HepG2 (cell line): ENCODE measurements around the gene AFG1L. TPM values are rescaled to one million over a fixed set of nuclear protein-coding genes. Genes with fewer than 3 reads are reported as not detected.

Experiments
- FUBP1 ChIP-seq: sonication (generic); formaldehyde crosslinking; IDR thresholded peaks from 2 replicates; pipeline ENCODE4 v1.5.1; 2020; ENCODE audit warnings: missing genetic modification reagents, mild to moderate bottlenecking, borderline replicate concordance
- NFRKB ChIP-seq: fragments of 450-650 bp; IDR thresholded peaks from 2 replicates; pipeline ENCODE4 v1.6.1; 2017
- PHF5A ChIP-seq: IDR thresholded peaks from one replicate; pipeline ENCODE4 v1.6.1; 2018; ENCODE audit warnings: low read depth, missing genetic modification reagents; ENCODE audit not compliant: unreplicated experiment
- POLR2G ChIP-seq: fragments of 200-400 bp; formaldehyde crosslinking; IDR thresholded peaks from 2 replicates; pipeline ENCODE4 v1.6.1; 2018; ENCODE audit warnings: mild to moderate bottlenecking, low read depth, low read length, moderate library complexity
- RNF2 ChIP-seq: fragments of 450-650 bp; conservative IDR thresholded peaks from 2 replicates; pipeline ENCODE4 v1.6.1; 2016; ENCODE audit warnings: low read depth
- SALL1 ChIP-seq: sonication (generic); formaldehyde crosslinking; IDR thresholded peaks from 2 replicates; pipeline ENCODE4 v1.8.0; 2022; ENCODE audit warnings: mild to moderate bottlenecking, missing genetic modification reagents
- SNAPC2 ChIP-seq: sonication (generic); formaldehyde crosslinking; IDR thresholded peaks from 2 replicates; pipeline ENCODE4 v1.8.1; 2022; ENCODE audit warnings: mild to moderate bottlenecking, missing genetic modification reagents
- SNAPC4 ChIP-seq: sonication (generic); formaldehyde crosslinking; IDR thresholded peaks from 2 replicates; pipeline ENCODE4 v1.4.0; 2020; ENCODE audit warnings: mild to moderate bottlenecking, missing genetic modification reagents
- TBL1XR1 ChIP-seq: fragments of 150-350 bp; IDR thresholded peaks from 2 replicates; pipeline ENCODE4 v1.6.1; 2014; ENCODE audit warnings: borderline replicate concordance, low read length; ENCODE audit not compliant: partially characterized antibody
- ZBTB43 ChIP-seq: sonication (generic); formaldehyde crosslinking; conservative IDR thresholded peaks from 2 replicates; pipeline ENCODE4 v1.4.0; 2020; ENCODE audit warnings: missing genetic modification reagents
- ZNF367 ChIP-seq: sonication (generic); formaldehyde crosslinking; IDR thresholded peaks from 2 replicates; pipeline ENCODE4 v1.4.0; 2020; ENCODE audit warnings: missing genetic modification reagents, borderline replicate concordance
- ZNF556 ChIP-seq: sonication (generic); formaldehyde crosslinking; IDR thresholded peaks from 2 replicates; pipeline ENCODE4 v1.4.0; 2020; ENCODE audit warnings: mild to moderate bottlenecking, missing genetic modification reagents, borderline replicate concordance
- ZNF670 ChIP-seq: sonication (generic); formaldehyde crosslinking; IDR thresholded peaks from 2 replicates; pipeline ENCODE4 v1.8.0; 2022; ENCODE audit warnings: mild to moderate bottlenecking, missing genetic modification reagents, borderline replicate concordance
- ZNF691 ChIP-seq: sonication (generic); formaldehyde crosslinking; IDR thresholded peaks from 2 replicates; pipeline ENCODE4 v1.4.0; 2020; ENCODE audit warnings: missing genetic modification reagents, low read depth, mild to moderate bottlenecking, borderline replicate concordance
- ZNF749 ChIP-seq: sonication (generic); formaldehyde crosslinking; IDR thresholded peaks from 2 replicates; pipeline ENCODE4 v1.8.0; 2022; ENCODE audit warnings: mild to moderate bottlenecking, missing genetic modification reagents, moderate library complexity, borderline replicate concordance
- polyA plus RNA-seq, 8 experiments: library from polyadenylated mRNA; depleted of rRNA in 3 of 8; stranded (reverse) in 7 of 8; unstranded in 1 of 8; fragments of >200 nt; fragmentation: Illumina TruSeq in 4 of 8; extraction: Trizol in 4 of 8; gene quantifications; 2 replicates each; pipeline versions ENCODE4 v1.2.1 to v1.2.3, GENCODE V29; 2011 to 2016; ENCODE audit warnings: low read depth in 4 of 8, missing spikeins in 1 of 8, mixed read lengths in 1 of 8; ENCODE audit not compliant: insufficient read depth in 1 of 8
- total RNA-seq, 5 experiments: library from RNA; depleted of rRNA; stranded (reverse); fragments of >200 nt; fragmentation: Illumina TruSeq; extraction: Trizol; gene quantifications; 2 replicates each; pipeline ENCODE4 v1.2.3, GENCODE V29; 2016; ENCODE audit warnings: low read depth in 1 of 5
- TF ChIP-seq, protein P1 (sequence below): sonication (generic); IDR thresholded peaks from 2 replicates; pipeline ENCODE4 v1.6.1; 2016; ENCODE audit warnings: low read depth, borderline replicate concordance

AFG1L gene
- total and polyA plus RNA-seq, 2 of the 13 experiments (the other 11 are each of a cell fraction or from before 2014, with no cell fraction given) = 3.1 to 14.0 TPM

- TF ChIP-seq FUBP1 = no peak
- TF ChIP-seq SALL1 (CRISPR knock-in tag) = peak; percentile 36
- no peak for TF ChIP-seq SNAPC2 (CRISPR knock-in tag)
- no peak for TF ChIP-seq ZNF670 (CRISPR knock-in tag)
- no peak for TF ChIP-seq ZNF556 (CRISPR knock-in tag)
- TF ChIP-seq, protein P1, sequence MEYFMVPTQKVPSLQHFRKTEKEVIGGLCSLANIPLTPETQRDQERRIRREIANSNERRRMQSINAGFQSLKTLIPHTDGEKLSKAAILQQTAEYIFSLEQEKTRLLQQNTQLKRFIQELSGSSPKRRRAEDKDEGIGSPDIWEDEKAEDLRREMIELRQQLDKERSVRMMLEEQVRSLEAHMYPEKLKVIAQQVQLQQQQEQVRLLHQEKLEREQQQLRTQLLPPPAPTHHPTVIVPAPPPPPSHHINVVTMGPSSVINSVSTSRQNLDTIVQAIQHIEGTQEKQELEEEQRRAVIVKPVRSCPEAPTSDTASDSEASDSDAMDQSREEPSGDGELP = no peak
- TF ChIP-seq PHF5A (CRISPR knock-in tag) = peak; percentile 18
- TF ChIP-seq NFRKB = no peak
- TF ChIP-seq ZNF749 (CRISPR knock-in tag) = 0 out of 2 replicates have a peak, but pooled peaks have one; percentile 12
- TF ChIP-seq TBL1XR1 = no peak
- TF ChIP-seq ZNF691 = 0 out of 2 replicates have a peak, but pooled peaks have one; percentile 22
- no peak for TF ChIP-seq ZNF367 (CRISPR knock-in tag)
- peak; percentile 6; the same call in 1 of the 2 replicates for TF ChIP-seq ZBTB43
- TF ChIP-seq POLR2G = peak; percentile 48; the same call in 1 of the 2 replicates
- TF ChIP-seq SNAPC4 (CRISPR knock-in tag) = no peak
- TF ChIP-seq RNF2 = 0 out of 2 replicates have a peak, but pooled peaks have one; percentile 63
Observed at GRCh38 chr6:108557494-108558371, 262.9 kb downstream of the AFG1L start (continued).
